SKM-1 (cell line): ENCODE measurements around the gene ADGRF5.
"Not testable (repeated sequence)": the region's sequence is repeated elsewhere in the genome, so short reads cannot be mapped to it uniquely, and the experiment has no call there.

ENCODE experiments used
- DNase-seq: peaks from one replicate; lab custom pipeline; 2025; ENCODE audit not compliant: unreplicated experiment; lab: John Stamatoyannopoulos, UW

Gene ADGRF5

DNA sequence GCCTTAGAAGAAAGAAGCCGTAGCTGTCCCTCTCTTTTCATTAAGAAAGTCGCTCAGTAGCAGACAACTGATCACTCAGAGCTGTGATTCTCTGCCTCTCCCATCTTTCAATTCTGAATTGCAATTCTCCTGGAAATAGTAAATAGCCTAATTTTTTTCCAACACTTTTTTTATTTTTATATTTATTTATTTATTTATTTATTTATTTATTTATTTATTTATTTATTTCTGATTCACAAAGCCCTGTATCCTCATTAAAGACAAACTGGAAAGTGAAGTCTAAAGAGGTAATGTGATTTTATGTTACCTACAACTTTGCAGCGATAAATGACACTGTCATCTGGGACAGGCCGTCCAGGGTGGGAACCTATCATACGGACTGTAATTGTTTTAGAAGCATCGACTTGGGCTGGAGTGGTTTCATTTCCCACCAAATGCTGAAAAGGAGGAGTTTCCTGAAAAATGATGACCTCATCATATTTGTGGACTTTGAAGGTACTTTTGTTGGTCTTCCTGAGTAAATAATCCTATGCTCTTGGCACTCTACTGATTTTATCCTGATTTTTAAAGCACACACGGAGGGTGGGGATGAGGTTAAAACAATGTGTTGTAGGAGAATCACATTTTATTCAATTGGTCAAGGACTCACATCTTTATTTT lies 87.4 kb downstream of the ADGRF5 start:
- DNase-seq: not testable (repeated sequence)

GRCh38 chr6:46832816-46833215 lies 88.9 kb downstream of the ADGRF5 start:
- DNase-seq: no peak

DNA sequence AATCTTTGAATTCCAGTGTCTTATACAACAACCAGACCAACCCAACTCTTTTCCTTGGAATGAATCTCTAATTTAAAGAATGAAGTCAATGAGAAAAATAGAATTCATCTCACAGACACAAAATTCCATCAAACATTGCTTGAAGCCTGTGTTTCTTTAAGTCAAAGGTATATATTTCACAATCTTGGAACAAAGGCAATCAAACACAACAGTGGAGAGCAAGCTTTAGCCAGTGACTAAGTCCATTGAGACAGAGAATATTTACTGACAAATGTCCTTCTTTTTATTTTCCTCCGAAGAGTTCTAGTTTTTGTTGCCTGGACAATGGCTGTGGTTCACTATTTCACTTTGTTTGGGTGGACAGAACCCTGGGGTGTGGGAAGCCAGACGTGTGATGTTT lies 92.8 kb downstream of the ADGRF5 start:
- DNase-seq: no peak

DNA sequence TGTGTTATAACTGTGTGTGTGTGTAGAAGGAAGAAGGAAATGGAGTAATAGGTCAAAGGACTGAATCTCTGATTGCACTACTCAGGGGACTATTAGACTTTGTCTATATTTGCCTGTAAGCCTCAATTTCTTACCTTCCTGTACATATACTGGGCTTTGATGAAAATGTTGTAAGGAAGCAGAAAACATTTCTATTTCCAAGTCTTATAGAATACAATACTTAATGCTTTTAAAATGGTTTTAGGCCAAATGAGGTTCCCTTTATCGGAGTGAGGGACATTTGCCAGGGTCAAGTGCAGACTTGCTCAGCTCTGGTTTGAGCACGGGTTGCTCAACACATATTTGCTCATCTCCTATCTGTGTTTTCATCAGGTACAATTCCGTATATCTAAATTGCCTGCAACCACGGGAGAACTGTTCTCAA lies 100.3 kb downstream of the ADGRF5 start:
- peak; percentile 61 for DNase-seq

DNA sequence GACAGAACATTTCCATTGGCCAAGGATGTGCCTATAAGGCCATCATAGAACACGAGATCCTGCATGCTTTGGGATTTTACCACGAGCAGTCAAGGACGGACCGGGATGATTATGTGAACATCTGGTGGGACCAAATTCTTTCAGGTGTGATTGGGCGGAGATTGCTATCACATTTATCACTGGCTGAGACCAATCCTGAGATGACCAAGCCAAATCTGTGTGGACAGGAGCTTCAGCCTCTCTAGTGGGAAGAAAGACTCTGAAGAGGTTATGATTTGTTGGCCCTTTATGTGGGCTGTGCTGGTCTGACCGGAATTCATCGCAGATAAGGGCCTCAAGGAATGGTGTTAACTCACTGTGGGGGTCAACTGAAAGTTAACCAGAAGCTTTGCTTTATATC lies 102.2 kb downstream of the ADGRF5 start:
- no peak for DNase-seq

DNA sequence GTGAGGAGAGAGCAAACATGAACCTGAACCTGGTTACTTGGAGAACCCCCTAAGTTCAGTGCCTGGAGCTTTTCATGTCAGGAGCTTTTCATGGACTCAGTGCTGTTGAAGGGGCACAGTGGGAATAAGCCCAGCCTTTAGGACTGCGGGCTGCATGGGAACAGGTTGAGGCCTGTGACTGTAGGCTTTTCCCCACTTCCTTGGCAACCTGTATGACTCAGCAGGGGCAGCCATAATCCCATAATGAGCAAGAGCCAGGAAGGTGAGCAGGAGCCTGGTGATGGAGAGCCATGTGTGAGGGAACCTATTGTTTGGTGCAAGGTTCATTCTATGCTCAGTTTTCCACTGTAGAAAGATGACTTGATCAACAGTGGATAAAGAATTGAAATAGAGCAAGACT lies 105.1 kb downstream of the ADGRF5 start:
- DNase-seq: no peak

DNA sequence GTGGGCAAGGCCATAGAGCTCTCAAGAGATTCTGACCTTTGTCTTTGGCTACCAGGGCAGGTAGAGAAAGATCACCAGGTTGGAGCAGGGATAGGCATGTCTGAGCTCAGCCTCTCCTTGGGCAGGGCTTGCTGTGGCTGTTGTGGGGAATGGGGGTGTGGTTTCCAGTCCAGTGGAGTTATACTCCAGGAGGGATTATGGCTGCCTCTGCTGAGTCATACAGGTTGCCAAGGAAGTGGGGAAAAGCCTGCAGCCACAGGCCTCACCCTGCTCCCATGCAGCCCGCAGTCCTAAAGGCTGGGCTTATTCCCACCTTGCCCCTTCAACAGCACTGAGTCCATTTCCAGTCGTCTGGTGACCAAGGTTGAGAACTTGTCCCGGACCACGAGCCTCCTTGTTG lies 106.6 kb downstream of the ADGRF5 start:
- DNase-seq: no peak

DNA sequence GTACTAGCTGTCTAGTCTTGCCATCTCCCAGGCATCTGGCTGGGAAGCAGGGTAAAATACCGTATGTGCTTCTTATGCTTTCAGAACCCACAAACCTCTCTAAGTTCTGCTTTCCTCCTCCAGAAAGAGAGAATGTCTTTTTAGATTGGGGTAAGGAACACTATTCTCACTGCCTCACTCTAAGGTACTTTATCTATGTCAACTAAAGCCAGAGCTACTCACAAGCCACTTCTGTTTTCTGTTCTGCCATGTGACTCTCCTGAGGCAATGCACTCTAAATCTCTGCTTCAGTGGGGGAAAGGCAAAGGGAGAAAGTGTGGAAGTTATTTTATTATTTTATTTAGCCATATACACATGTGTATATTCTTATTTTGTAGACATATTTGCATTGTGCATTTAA lies 112.9 kb downstream of the ADGRF5 start:
- peak; percentile 52 for DNase-seq
